Stimulated activated CD4-positive, alpha-beta T cell treated with anti-CD3 and anti-CD28 coated beads, Interleukin-4, amount 100 ng/mL, for 48 hours (primary cell): ENCODE data around the gene ACP4.
"Not testable (repeated sequence)": the region's sequence is repeated elsewhere in the genome, so short reads cannot be mapped to it uniquely, and the experiment has no call there.

Experiments
- DNase-seq, 2 donors: peaks; one replicate each; pipeline ENCODE4 v3.0.0-alpha.2; 2020; ENCODE audit warnings: low read depth in 2 of 2

Gene ACP4

GRCh38 chr19:50776131-50776530 is 14.1 kb upstream of the ACP4 start:
- DNase-seq, result no peak

- DNase-seq, result no peak
Observed at GRCh38 chr19:50777261-50777660, 13.0 kb upstream of the ACP4 start.

- no peak for DNase-seq
Observed at GRCh38 chr19:50777830-50778303, 12.3 kb upstream of the ACP4 start.

GRCh38 chr19:50778906-50779430 is 11.2 kb upstream of the ACP4 start:
- DNase-seq, result no peak

GRCh38 chr19:50779504-50780457 is 10.4 kb upstream of the ACP4 start:
- DNase-seq, result no peak

GRCh38 chr19:50780753-50781435 is 9.3 kb upstream of the ACP4 start:
- no peak for DNase-seq

GRCh38 chr19:50783848-50784152 is 6.4 kb upstream of the ACP4 start:
- DNase-seq, result not testable (repeated sequence)

- no peak for DNase-seq
Observed at GRCh38 chr19:50784710-50785109, 5.5 kb upstream of the ACP4 start.

GRCh38 chr19:50785329-50785728 is 4.9 kb upstream of the ACP4 start:
- no peak for DNase-seq

- DNase-seq, result no peak
Observed at GRCh38 chr19:50790922-50791467, 780 bp downstream of the ACP4 start.

GRCh38 chr19:50791594-50792271 is 1.5 kb downstream of the ACP4 start:
- DNase-seq, result no peak

- DNase-seq, result no peak
Observed at GRCh38 chr19:50792272-50793250, 2.3 kb downstream of the ACP4 start.

- no peak for DNase-seq
Observed at GRCh38 chr19:50793558-50794065, 3.4 kb downstream of the ACP4 start.

- DNase-seq, result peak in 1 of 2 donors; percentile 40
Observed at GRCh38 chr19:50794074-50794875, 4.1 kb downstream of the ACP4 start.

GRCh38 chr19:50794876-50795663 is 4.9 kb downstream of the ACP4 start:
- DNase-seq, result no peak

- DNase-seq, result no peak
Observed at GRCh38 chr19:50795664-50796073, 5.5 kb downstream of the ACP4 start.

GRCh38 chr19:50796128-50796633 is 6.0 kb downstream of the ACP4 start:
- no peak for DNase-seq

- DNase-seq, result no peak
Observed at GRCh38 chr19:50796634-50797428, 6.6 kb downstream of the ACP4 start.
